Type B pancreatic cell (in vitro differentiated cells): ENCODE data around the gene PHF5A. TPM values are rescaled to one million over a fixed set of nuclear protein-coding genes. Genes with fewer than 3 reads are reported as not detected.
A peak's percentile ranks its signal among the peaks of the same experiment; 100 is the strongest.

Source experiments
- DNase-seq: peaks from one replicate; pipeline ENCODE4 v3.0.0; 2021; ENCODE audit warnings: mixed read lengths; ENCODE audit not compliant: unreplicated experiment; ENCODE audit errors: extremely low spot score
- H3K27ac Mint-ChIP-seq: 2 replicates; pipeline ENCODE4 v1.8.0; 2021; ENCODE audit warnings: mild to moderate bottlenecking, mixed read lengths
- H3K27me3 Mint-ChIP-seq: 2 replicates; pipeline ENCODE4 v1.8.0; 2021; ENCODE audit warnings: mixed read lengths
- H3K36me3 Mint-ChIP-seq: 2 replicates; pipeline ENCODE4 v1.8.0; 2021; ENCODE audit warnings: mixed read lengths
- H3K4me1 Mint-ChIP-seq: one replicate; pipeline ENCODE4 v1.8.0; 2021; ENCODE audit warnings: mixed read lengths; ENCODE audit not compliant: unreplicated experiment
- H3K4me3 Mint-ChIP-seq: 2 replicates; pipeline ENCODE4 v1.8.0; 2021; ENCODE audit warnings: mild to moderate bottlenecking, mixed read lengths
- H3K9me3 Mint-ChIP-seq: 2 replicates; pipeline ENCODE4 v1.8.0; 2021; ENCODE audit warnings: mixed read lengths
- CTCF ChIP-seq: fragments of 200-600 bp; sonication (generic); conservative IDR thresholded peaks from 2 replicates; pipeline ENCODE4 v1.5.0; 2021; ENCODE audit warnings: antibody characterized with exemption, mild to moderate bottlenecking
- total RNA-seq: library from RNA; stranded (reverse); gene quantifications from 2 replicates; pipeline ENCODE4 v1.2.1, GENCODE V29; 2021; ENCODE audit warnings: low replicate concordance

Gene PHF5A
- total RNA-seq, 1 donor from 2014 or later = 54.8 TPM

- Mint-ChIP-seq H3K4me3 (no peak overlapping the region), H3K9me3 (no peaks in the 10 kb centered on the region), H3K27ac (no peak overlapping the region), H3K4me1 (no peaks in the 10 kb centered on the region), H3K27me3 (no peaks in the 10 kb centered on the region), H3K36me3 (peaks cover 6% of the 10 kb centered on the region)
- DNase-seq = no peak
- TF ChIP-seq CTCF = no peak
These were observed 36.3 kb upstream of the PHF5A start for GRCh38 chr22:41504816-41505215.

- no peak for TF ChIP-seq CTCF
- no peak for DNase-seq
- Mint-ChIP-seq H3K4me3 (no peak overlapping the region), H3K27me3 (no peaks in the 10 kb centered on the region), H3K4me1 (no peaks in the 10 kb centered on the region), H3K27ac (no peak overlapping the region), H3K9me3 (no peaks in the 10 kb centered on the region), H3K36me3 (peaks cover 4% of the 10 kb centered on the region)
These were observed 35.9 kb upstream of the PHF5A start for GRCh38 chr22:41504397-41504796.

GRCh38 chr22:41501209-41501608 lies 32.7 kb upstream of the PHF5A start:
- TF ChIP-seq CTCF = peak; percentile 44
- Mint-ChIP-seq H3K27me3 (no peaks in the 10 kb centered on the region), H3K4me1 (no peaks in the 10 kb centered on the region), H3K4me3 (no peak overlapping the region), H3K9me3 (no peaks in the 10 kb centered on the region), H3K36me3 (no peaks in the 10 kb centered on the region), H3K27ac (no peak overlapping the region)
- DNase-seq = no peak

GRCh38 chr22:41500303-41500702 lies 31.8 kb upstream of the PHF5A start:
- H3K4me3 Mint-ChIP-seq = no peak overlapping the region
- H3K36me3 Mint-ChIP-seq = no peaks in the 10 kb centered on the region
- no peak overlapping the region for H3K27ac Mint-ChIP-seq
- no peaks in the 10 kb centered on the region for H3K9me3 Mint-ChIP-seq
- TF ChIP-seq CTCF = no peak
- H3K4me1 Mint-ChIP-seq = no peaks in the 10 kb centered on the region
- no peak for DNase-seq
- H3K27me3 Mint-ChIP-seq = no peaks in the 10 kb centered on the region

- DNase-seq = no peak
- Mint-ChIP-seq H3K9me3 (no peaks in the 10 kb centered on the region), H3K27me3 (no peaks in the 10 kb centered on the region), H3K4me3 (no peak overlapping the region), H3K27ac (no peak overlapping the region), H3K4me1 (no peaks in the 10 kb centered on the region), H3K36me3 (no peaks in the 10 kb centered on the region)
- no peak for TF ChIP-seq CTCF
These were observed 31.3 kb upstream of the PHF5A start for GRCh38 chr22:41499624-41500280.
